HG02623 (cell line): ENCODE measurements around the gene LRFN3.
"Not testable (repeated sequence)": the region's sequence is repeated elsewhere in the genome, so short reads cannot be mapped to it uniquely, and the experiment has no call there.

Experiments
- ATAC-seq: cut with Tn5 transposase; IDR thresholded peaks from one replicate; pipeline ENCODE4 v1.9.1; 2021; ENCODE audit warnings: moderate library complexity; ENCODE audit not compliant: unreplicated experiment

LRFN3 gene

GRCh38 chr19:35963514-35963913 is 27.3 kb downstream of the LRFN3 start:
- ATAC-seq, result no peak

GRCh38 chr19:35966771-35967170 is 30.6 kb downstream of the LRFN3 start:
- ATAC-seq, result no peak

GRCh38 chr19:35973487-35973886 is 37.3 kb downstream of the LRFN3 start:
- ATAC-seq, result no peak

GRCh38 chr19:35975608-35976214 is 39.5 kb downstream of the LRFN3 start:
- ATAC-seq, result no peak

GRCh38 chr19:35977446-35978222 is 41.5 kb downstream of the LRFN3 start:
- no peak for ATAC-seq

- ATAC-seq, result no peak
Observed at GRCh38 chr19:35978271-35978670, 42.1 kb downstream of the LRFN3 start.

GRCh38 chr19:35978832-35979365 is 42.7 kb downstream of the LRFN3 start:
- no peak for ATAC-seq

- ATAC-seq, result not testable (repeated sequence)
Observed at GRCh38 chr19:35980997-35981396, 44.8 kb downstream of the LRFN3 start.

GRCh38 chr19:35983177-35983576 is 47.0 kb downstream of the LRFN3 start:
- no peak for ATAC-seq

GRCh38 chr19:35986111-35986510 is 49.9 kb downstream of the LRFN3 start:
- ATAC-seq, result no peak

GRCh38 chr19:35986664-35987570 is 50.7 kb downstream of the LRFN3 start:
- no peak for ATAC-seq

GRCh38 chr19:35987571-35987896 is 51.4 kb downstream of the LRFN3 start:
- no peak for ATAC-seq

GRCh38 chr19:35988824-35989223 is 52.6 kb downstream of the LRFN3 start:
- no peak for ATAC-seq

- ATAC-seq, result no peak
Observed at GRCh38 chr19:35990156-35990555, 54.0 kb downstream of the LRFN3 start.

- no peak for ATAC-seq
Observed at GRCh38 chr19:35990771-35991730, 54.9 kb downstream of the LRFN3 start.

- ATAC-seq, result no peak
Observed at GRCh38 chr19:35991731-35992450, 55.7 kb downstream of the LRFN3 start.

GRCh38 chr19:35992907-35993765 is 57.0 kb downstream of the LRFN3 start:
- ATAC-seq, result no peak

- no peak for ATAC-seq
Observed at GRCh38 chr19:35993923-35994598, 57.9 kb downstream of the LRFN3 start.
